Body of pancreas (tissue), 4 donors: Measurements from ENCODE around the gene B3GALT5. TPM values are rescaled to one million over a fixed set of nuclear protein-coding genes. Genes with fewer than 3 reads are reported as not detected.
"Not testable (repeated sequence)": the region's sequence is repeated elsewhere in the genome, so short reads cannot be mapped to it uniquely, and the experiment has no call there.

Experiments
- ATAC-seq: fragments of 150-250 bp; one replicate; pipeline ENCODE4 v1.9.1; 2016
- DNase-seq, 4 donors: peaks; one replicate each; pipeline ENCODE4 v3.0.0-alpha.2; 2019
- H3K27ac ChIP-seq, 4 donors: fragments of 200-600 bp; sonication (generic); 1 replicate in 3 of 4; 2 replicates in 1 of 4; pipeline versions ENCODE4 v1.5.1 to v1.6.1; 2016 to 2019; ENCODE audit warnings: mild to moderate bottlenecking in 1 of 4, mixed read lengths in 1 of 4, moderate library complexity in 1 of 4
- H3K27me3 ChIP-seq, 2 donors: fragments of 200-600 bp; sonication (generic); one replicate each; pipeline ENCODE4 v1.6.0; 2016; ENCODE audit warnings: mild to moderate bottlenecking in 1 of 2
- H3K36me3 ChIP-seq, 2 donors: fragments of 200-600 bp; sonication (generic); replicated peaks in 1 of 2; 2 replicates each; pipeline ENCODE4 v1.5.1; 2016; ENCODE audit warnings: low read depth in 2 of 2; ENCODE audit not compliant: insufficient read depth in 1 of 2
- H3K4me1 ChIP-seq: fragments of 200-600 bp; sonication (generic); one replicate; pipeline ENCODE4 v1.6.0; 2016
- H3K4me3 ChIP-seq, 2 donors: fragments of 200-600 bp; sonication (generic); 1 replicate in 1 of 2; 2 replicates in 1 of 2; pipeline ENCODE4 v1.5.1; 2016 to 2019
- H3K9me3 ChIP-seq, 3 donors: fragments of 200-600 bp; sonication (generic); 1 replicate in 2 of 3; 2 replicates in 1 of 3; pipeline ENCODE4 v1.5.1; 2016
- POLR2A ChIP-seq, 3 donors: fragments of 450-650 bp; IDR thresholded peaks; one replicate each; pipeline ENCODE4 v1.6.1; 2016; ENCODE audit warnings: antibody characterized with exemption in 3 of 3, mild to moderate bottlenecking in 2 of 3
- WGBS, 2 donors: methylation state at CpG; one replicate each; pipeline ENCODE4 v1.1.5; 2017; 5-methylcytosine and 5-hydroxymethylcytosine counted together
- intact Hi-C: fragments of 100-400 bp; cut with DNase I; formaldehyde crosslinking; loops from one replicate; pipeline ENCODE4 v1.15.1; 2023
- total RNA-seq, 2 donors: library from RNA; depleted of rRNA; stranded (reverse); fragments of >200 nt; gene quantifications; one replicate each; pipeline ENCODE4 v1.1.0, GENCODE V29; 2016
- TF ChIP-seq, protein P1 (sequence below), 7 experiments: fragments of 450-650 bp in 4 of 7; fragments of 200-600 bp in 3 of 7; sonication (generic) in 3 of 7; IDR thresholded peaks; one replicate each; pipeline ENCODE4 v1.5.1; 2016 to 2019; ENCODE audit warnings: antibody characterized with exemption in 7 of 7

B3GALT5 gene
- total RNA-seq, 2 donors from 2014 or later: 4.9 to 5.6 TPM

DNA sequence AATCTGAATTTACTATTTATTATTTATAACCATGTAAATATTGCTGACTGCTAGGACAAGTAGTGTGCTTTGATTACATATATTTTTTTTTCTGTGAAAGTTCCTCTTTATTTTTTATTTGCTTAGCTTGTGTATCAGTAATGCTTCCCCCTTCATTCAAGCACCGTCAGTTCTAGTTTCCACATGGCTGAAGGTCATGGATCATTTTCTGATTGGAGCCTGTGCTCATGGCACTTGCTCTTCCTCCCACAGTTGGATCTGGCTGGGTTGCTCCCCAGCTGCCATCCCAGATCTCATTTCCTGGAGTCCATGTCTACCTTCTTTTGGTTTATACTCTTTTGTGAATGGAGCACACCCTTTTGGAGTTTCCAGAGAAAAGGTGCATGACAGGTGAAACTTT, 75.3 kb downstream of the B3GALT5 start:
- Histone ChIP-seq H3K27me3 (no peaks in the 10 kb centered on the region), H3K36me3 (no peaks in the 10 kb centered on the region), H3K4me3 (no peak overlapping the region), H3K9me3 (no peaks in the 10 kb centered on the region), H3K27ac (peak overlapping the region in 3 of 4 donors; percentile 26 to 81 (median 71)), H3K4me1 (peaks cover 40% of the 10 kb centered on the region)
- TF ChIP-seq POLR2A (IDR thresholded peaks at IDR 0.05): no peak
- TF ChIP-seq, protein P1, sequence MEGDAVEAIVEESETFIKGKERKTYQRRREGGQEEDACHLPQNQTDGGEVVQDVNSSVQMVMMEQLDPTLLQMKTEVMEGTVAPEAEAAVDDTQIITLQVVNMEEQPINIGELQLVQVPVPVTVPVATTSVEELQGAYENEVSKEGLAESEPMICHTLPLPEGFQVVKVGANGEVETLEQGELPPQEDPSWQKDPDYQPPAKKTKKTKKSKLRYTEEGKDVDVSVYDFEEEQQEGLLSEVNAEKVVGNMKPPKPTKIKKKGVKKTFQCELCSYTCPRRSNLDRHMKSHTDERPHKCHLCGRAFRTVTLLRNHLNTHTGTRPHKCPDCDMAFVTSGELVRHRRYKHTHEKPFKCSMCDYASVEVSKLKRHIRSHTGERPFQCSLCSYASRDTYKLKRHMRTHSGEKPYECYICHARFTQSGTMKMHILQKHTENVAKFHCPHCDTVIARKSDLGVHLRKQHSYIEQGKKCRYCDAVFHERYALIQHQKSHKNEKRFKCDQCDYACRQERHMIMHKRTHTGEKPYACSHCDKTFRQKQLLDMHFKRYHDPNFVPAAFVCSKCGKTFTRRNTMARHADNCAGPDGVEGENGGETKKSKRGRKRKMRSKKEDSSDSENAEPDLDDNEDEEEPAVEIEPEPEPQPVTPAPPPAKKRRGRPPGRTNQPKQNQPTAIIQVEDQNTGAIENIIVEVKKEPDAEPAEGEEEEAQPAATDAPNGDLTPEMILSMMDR (IDR thresholded peaks at IDR 0.05): no peak
- ATAC-seq: peak; percentile 46
- 22 to 28% methylated on average over 1 of the region's 1 CpG for WGBS, 2 donors
- DNase-seq: no peak
- intact Hi-C loops: no loop called here

DNA sequence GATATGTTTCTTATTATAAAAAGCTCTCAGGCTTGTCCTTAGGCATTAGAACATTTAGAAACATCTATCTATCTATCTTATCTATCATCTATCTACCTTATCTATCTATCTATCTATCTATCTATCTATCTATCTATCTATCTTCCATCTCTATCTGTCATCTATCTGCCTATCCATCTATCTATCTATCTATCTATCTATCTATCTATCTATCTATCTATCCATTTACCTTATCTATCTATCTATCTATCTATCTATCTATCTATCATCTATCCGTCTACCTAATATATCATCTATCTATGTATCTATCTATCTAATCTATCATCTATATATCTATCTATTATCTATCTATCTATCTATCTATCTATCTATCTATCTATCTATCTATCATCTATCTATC, 77.1 kb downstream of the B3GALT5 start:
- intact Hi-C loops, H3K27ac ChIP-seq, H3K27me3 ChIP-seq, H3K4me3 ChIP-seq, ATAC-seq, H3K9me3 ChIP-seq, DNase-seq, H3K36me3 ChIP-seq: not testable (repeated sequence)
- 45 to 63% methylated on average over 1 of the region's 1 CpG for WGBS, 2 donors
- H3K4me1 ChIP-seq: peaks cover 40% of the 10 kb centered on the region

DNA sequence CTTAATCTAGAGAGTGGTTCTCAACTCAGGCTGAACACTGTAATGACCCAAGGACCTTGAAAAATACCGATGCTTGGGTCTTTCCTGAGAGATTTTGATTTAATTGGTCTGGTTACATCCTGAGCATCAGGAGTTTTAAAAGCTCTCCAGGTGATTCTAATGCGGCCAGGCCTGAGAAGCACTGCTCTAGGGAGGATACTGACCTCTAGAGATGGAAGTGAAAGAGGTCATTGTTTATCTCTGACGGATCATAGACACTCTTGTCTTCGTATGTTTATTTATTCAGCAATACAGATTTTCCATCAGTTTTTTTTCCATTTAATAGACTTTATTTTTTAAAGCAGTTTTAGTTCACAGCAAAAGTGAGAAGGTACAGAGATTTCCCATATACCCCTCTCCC, 77.7 kb downstream of the B3GALT5 start:
- ATAC-seq (no peak), DNase-seq (no peak)
- 59 to 61% methylated on average over 4 of the region's 4 CpGs for WGBS, 2 donors
- Histone ChIP-seq H3K9me3 (no peaks in the 10 kb centered on the region), H3K4me1 (peaks cover 40% of the 10 kb centered on the region), H3K27me3 (no peaks in the 10 kb centered on the region), H3K36me3 (no peaks in the 10 kb centered on the region), H3K27ac (no peak overlapping the region), H3K4me3 (no peak overlapping the region)
- intact Hi-C loops: no loop called here
- no peak for TF ChIP-seq POLR2A (IDR thresholded peaks at IDR 0.05)
- TF ChIP-seq, protein P1 (IDR thresholded peaks at IDR 0.05): no peak

DNA sequence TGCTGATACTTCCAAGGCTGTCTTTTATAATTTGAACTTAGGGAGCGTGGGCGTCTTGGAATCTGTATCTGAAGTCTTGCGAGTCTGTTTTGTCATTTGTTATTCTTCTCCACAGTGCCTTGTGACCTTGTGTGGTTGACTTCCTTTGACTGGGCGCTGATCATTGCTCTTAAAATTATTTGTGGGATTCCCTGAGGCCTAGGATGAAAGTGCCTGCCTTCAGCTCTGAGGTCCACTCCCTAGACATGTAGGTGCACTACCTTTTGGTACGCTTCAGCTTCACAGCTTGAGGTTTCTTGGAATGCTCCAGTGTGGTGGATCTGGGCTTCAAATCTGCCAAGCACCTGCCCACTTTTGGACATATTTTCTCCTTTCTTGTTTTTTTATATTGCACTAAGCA, 82.0 kb downstream of the B3GALT5 start:
- ATAC-seq: no peak
- Histone ChIP-seq H3K36me3 (no peaks in the 10 kb centered on the region), H3K4me1 (peaks cover 16% of the 10 kb centered on the region), H3K27me3 (no peaks in the 10 kb centered on the region), H3K27ac (no peak overlapping the region), H3K4me3 (no peak overlapping the region), H3K9me3 (no peaks in the 10 kb centered on the region)
- intact Hi-C loops: no loop called here
- WGBS, 2 donors: 90 to 97% methylated on average over 5 of the region's 5 CpGs
- no peak for DNase-seq
- TF ChIP-seq, protein P1 (IDR thresholded peaks at IDR 0.05): no peak
- no peak for TF ChIP-seq POLR2A (IDR thresholded peaks at IDR 0.05)

DNA sequence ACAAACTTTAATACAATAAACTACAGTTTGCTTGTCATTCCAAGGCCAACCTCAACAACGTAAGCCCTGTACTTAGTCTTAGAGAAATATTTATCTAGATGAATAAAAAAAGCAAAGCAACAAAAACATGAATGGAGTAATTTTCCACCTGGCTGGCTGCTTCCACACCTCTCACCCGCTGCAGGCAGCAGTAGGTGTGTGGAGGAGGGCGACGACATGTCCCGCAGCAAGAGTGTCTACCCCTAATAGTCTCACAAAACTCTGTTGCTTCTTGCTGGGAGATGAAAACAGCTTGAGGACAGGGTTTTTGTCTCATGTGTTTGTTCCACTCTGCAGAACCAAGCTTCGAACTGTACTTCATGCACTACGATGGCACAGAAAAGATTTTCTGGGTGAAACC, 83.5 kb downstream of the B3GALT5 start:
- no peak for ATAC-seq
- H3K27me3 ChIP-seq: no peaks in the 10 kb centered on the region
- H3K4me1 ChIP-seq: peaks cover 12% of the 10 kb centered on the region
- WGBS, 2 donors: 78 to 83% methylated on average over 7 of the region's 7 CpGs
- no peak for DNase-seq
- H3K9me3 ChIP-seq: no peaks in the 10 kb centered on the region
- H3K4me3 ChIP-seq: no peak overlapping the region
- peak overlapping the region in 1 of 4 donors; percentile 27 for H3K27ac ChIP-seq
- intact Hi-C loops: no loop called here
- no peaks in the 10 kb centered on the region for H3K36me3 ChIP-seq
- TF ChIP-seq, protein P1 (IDR thresholded peaks at IDR 0.05): no peak
- no peak for TF ChIP-seq POLR2A (IDR thresholded peaks at IDR 0.05)
